Breast epithelium (tissue), 3 donors: ENCODE data around the gene REXO4.

Source experiments
- POLR2AphosphoS5 ChIP-seq, 3 donors: sonication (generic); formaldehyde crosslinking; IDR thresholded peaks; one replicate each; pipeline ENCODE4 v1.6.1; 2017; ENCODE audit warnings: antibody characterized with exemption in 3 of 3
- TF ChIP-seq, protein P1 (sequence below), 3 donors: fragments of 450-650 bp; IDR thresholded peaks; one replicate each; pipeline ENCODE4 v1.5.1; 2016 to 2017; ENCODE audit warnings: antibody characterized with exemption in 3 of 3, mild to moderate bottlenecking in 3 of 3, moderate library complexity in 3 of 3

DNA sequence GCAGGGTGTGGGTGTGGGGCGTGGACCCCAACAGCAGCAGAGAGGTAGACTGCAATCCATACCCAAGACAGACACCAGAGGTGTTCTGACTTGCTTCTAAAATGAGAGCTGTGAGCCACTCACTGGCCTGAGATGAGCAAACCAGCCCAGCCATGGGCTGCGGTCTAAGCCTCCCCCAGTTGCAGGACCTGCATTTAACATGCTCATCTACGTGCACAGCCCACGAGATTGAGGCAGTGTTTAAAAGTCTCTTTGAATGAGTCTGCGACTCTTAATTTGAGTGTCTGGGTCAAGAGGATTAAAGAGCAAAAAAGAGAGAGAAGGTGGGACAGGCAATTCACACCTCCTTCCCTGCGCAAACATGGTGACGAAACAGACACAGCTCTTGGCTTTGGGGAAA, 47.9 kb downstream of the REXO4 start:
- TF ChIP-seq, protein P1, sequence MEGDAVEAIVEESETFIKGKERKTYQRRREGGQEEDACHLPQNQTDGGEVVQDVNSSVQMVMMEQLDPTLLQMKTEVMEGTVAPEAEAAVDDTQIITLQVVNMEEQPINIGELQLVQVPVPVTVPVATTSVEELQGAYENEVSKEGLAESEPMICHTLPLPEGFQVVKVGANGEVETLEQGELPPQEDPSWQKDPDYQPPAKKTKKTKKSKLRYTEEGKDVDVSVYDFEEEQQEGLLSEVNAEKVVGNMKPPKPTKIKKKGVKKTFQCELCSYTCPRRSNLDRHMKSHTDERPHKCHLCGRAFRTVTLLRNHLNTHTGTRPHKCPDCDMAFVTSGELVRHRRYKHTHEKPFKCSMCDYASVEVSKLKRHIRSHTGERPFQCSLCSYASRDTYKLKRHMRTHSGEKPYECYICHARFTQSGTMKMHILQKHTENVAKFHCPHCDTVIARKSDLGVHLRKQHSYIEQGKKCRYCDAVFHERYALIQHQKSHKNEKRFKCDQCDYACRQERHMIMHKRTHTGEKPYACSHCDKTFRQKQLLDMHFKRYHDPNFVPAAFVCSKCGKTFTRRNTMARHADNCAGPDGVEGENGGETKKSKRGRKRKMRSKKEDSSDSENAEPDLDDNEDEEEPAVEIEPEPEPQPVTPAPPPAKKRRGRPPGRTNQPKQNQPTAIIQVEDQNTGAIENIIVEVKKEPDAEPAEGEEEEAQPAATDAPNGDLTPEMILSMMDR (IDR thresholded peaks at IDR 0.05), result no peak
- TF ChIP-seq POLR2AphosphoS5 (IDR thresholded peaks at IDR 0.05), result no peak
